WTC11 (cell line): ENCODE data around the gene RABGGTA. TPM values are rescaled to one million over a fixed set of nuclear protein-coding genes. Genes with fewer than 3 reads are reported as not detected.

Experiments used
- ATAC-seq: fragments of 200-7000 bp; cut with Tn5 transposase; 2 replicates; pipeline ENCODE4 v1.10.0; 2021; ENCODE audit warnings: mild to moderate bottlenecking, moderate library complexity
- CTCF ChIA-PET: fragments of 300-600 bp; sonication (Branson Sonifier 250); formaldehyde crosslinking; loops from one replicate; lab custom pipeline; 2021; ENCODE audit warnings: antibody characterized with exemption; lab: Charles Lee
- POLR2A ChIA-PET: fragments of 350-600 bp; sonication (Branson Sonifier 250); formaldehyde crosslinking; loops from one replicate; lab custom pipeline; 2021; ENCODE audit warnings: antibody characterized with exemption; lab: Charles Lee
- DNase-seq: peaks from one replicate; pipeline ENCODE4 v3.0.0; 2021; ENCODE audit warnings: low spot score
- H3K27ac Mint-ChIP-seq: 2 replicates; pipeline ENCODE4 v1.8.0; 2021; ENCODE audit warnings: mixed read lengths
- H3K27me3 Mint-ChIP-seq: 2 replicates; pipeline ENCODE4 v1.8.0; 2021; ENCODE audit warnings: low read depth, mild to moderate bottlenecking, moderate library complexity, mixed read lengths
- H3K36me3 Mint-ChIP-seq: 2 replicates; pipeline ENCODE4 v1.8.0; 2021; ENCODE audit warnings: mixed read lengths
- H3K4me1 Mint-ChIP-seq: 2 replicates; pipeline ENCODE4 v1.8.0; 2022; ENCODE audit warnings: mixed read lengths
- H3K4me3 Mint-ChIP-seq: 2 replicates; pipeline ENCODE4 v1.8.0; 2021; ENCODE audit warnings: mild to moderate bottlenecking, moderate library complexity, mixed read lengths
- H3K9me3 Mint-ChIP-seq: 2 replicates; pipeline ENCODE4 v1.8.0; 2021; ENCODE audit warnings: mixed read lengths
- CREB1 ChIP-seq: sonication (generic); formaldehyde crosslinking; IDR thresholded peaks from 2 replicates; pipeline ENCODE4 v1.8.0; 2023; ENCODE audit warnings: mild to moderate bottlenecking, missing genetic modification reagents
- EMX1 ChIP-seq: fragments of 250-450 bp; sonication (Bioruptor Pico); IDR thresholded peaks from 2 replicates; pipeline ENCODE4 v1.8.0; 2021; ENCODE audit warnings: mild to moderate bottlenecking
- ETV6 ChIP-seq: sonication (generic); formaldehyde crosslinking; IDR thresholded peaks from 2 replicates; pipeline ENCODE4 v1.8.1; 2022; ENCODE audit warnings: mild to moderate bottlenecking, missing genetic modification reagents
- NFATC4 ChIP-seq: fragments of 250-450 bp; sonication (Bioruptor Pico); IDR thresholded peaks from 2 replicates; pipeline ENCODE4 v1.9.0; 2021; ENCODE audit warnings: mild to moderate bottlenecking
- SOX15 ChIP-seq: fragments of 250-450 bp; sonication (Bioruptor Pico); IDR thresholded peaks from 2 replicates; pipeline ENCODE4 v1.9.0; 2021; ENCODE audit warnings: mild to moderate bottlenecking
- TP53 ChIP-seq: sonication (generic); formaldehyde crosslinking; IDR thresholded peaks from 2 replicates; pipeline ENCODE4 v1.8.1; 2023; ENCODE audit warnings: mild to moderate bottlenecking, missing genetic modification reagents
- ZNF138 ChIP-seq: sonication (generic); formaldehyde crosslinking; conservative IDR thresholded peaks from 2 replicates; pipeline ENCODE4 v1.8.1; 2022; ENCODE audit warnings: mild to moderate bottlenecking, moderate library complexity, missing genetic modification reagents
- total RNA-seq: library from RNA; stranded (reverse); gene quantifications from 3 replicates; pipeline ENCODE4 v1.2.3, GENCODE V29; 2021
- TF ChIP-seq, protein P1 (sequence below): sonication (generic); formaldehyde crosslinking; IDR thresholded peaks from 2 replicates; pipeline ENCODE4 v1.8.1; 2022; ENCODE audit warnings: mild to moderate bottlenecking, missing genetic modification reagents, moderate library complexity, borderline replicate concordance
- TF ChIP-seq, protein P2 (sequence below): sonication (generic); formaldehyde crosslinking; IDR thresholded peaks from 2 replicates; pipeline ENCODE4 v1.8.0; 2022; ENCODE audit warnings: mild to moderate bottlenecking, missing genetic modification reagents
- TF ChIP-seq, protein P3 (sequence below): fragments of 250-450 bp; sonication (Bioruptor Pico); IDR thresholded peaks from 2 replicates; pipeline ENCODE4 v2.1.2; 2022; ENCODE audit warnings: mild to moderate bottlenecking, moderate library complexity
- TF ChIP-seq, protein P4 (sequence below): fragments of 250-450 bp; sonication (Bioruptor Pico); IDR thresholded peaks from 2 replicates; pipeline ENCODE4 v1.9.0; 2021; ENCODE audit warnings: mild to moderate bottlenecking
- TF ChIP-seq, protein P5 (sequence below): fragments of 250-450 bp; sonication (Bioruptor Pico); IDR thresholded peaks from 2 replicates; pipeline ENCODE4 v1.8.0; 2021; ENCODE audit warnings: mild to moderate bottlenecking
- TF ChIP-seq, protein P6 (sequence below): sonication (generic); formaldehyde crosslinking; conservative IDR thresholded peaks from 2 replicates; pipeline ENCODE4 v1.8.1; 2022; ENCODE audit warnings: mild to moderate bottlenecking, missing genetic modification reagents
- TF ChIP-seq, protein P7 (sequence below): sonication (generic); formaldehyde crosslinking; IDR thresholded peaks from 2 replicates; pipeline ENCODE4 v1.8.1; 2023; ENCODE audit warnings: mild to moderate bottlenecking, missing genetic modification reagents

RABGGTA gene
- total RNA-seq, 1 experiment from 2014 or later: 27.1 TPM

DNA sequence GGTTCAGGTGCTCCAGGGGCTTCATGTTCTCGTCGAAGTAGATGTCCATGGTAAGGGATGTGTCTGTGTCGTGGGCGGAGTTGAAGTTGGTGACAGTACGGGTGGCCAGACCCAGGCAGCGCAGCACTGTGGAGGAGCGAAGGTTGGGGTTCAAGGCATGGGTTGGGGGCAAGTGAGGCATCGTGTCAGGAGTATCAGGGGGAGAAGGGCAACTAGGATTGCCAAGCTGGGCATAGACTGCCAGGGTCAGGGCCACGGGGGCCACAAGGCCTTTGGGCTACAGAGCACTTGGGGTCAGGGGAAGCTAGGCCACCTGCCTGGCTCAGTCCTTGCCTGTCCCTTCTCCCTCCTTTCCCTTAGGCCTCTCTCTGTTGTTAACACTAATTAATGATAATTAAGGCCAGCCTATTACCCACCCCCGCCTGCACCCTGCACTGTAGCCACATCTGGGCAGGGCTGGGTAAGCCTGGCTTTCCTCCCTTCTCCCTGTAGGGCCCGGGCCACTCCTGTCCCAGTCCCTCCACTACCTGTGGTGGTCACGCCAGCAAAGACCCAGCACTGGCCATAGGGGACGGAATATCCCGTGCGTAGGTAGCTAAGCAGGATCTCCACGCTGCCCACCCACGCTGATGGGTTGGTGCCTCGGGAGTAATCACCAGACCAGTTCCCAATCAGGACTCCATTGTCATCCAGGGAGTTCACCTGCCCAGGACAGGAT, 12.7 kb downstream of the RABGGTA start:
- H3K4me3 Mint-ChIP-seq: no peak overlapping the region

More for the DNA sequence above, 12.7 kb downstream of the RABGGTA start:
- TF ChIP-seq, protein P1, sequence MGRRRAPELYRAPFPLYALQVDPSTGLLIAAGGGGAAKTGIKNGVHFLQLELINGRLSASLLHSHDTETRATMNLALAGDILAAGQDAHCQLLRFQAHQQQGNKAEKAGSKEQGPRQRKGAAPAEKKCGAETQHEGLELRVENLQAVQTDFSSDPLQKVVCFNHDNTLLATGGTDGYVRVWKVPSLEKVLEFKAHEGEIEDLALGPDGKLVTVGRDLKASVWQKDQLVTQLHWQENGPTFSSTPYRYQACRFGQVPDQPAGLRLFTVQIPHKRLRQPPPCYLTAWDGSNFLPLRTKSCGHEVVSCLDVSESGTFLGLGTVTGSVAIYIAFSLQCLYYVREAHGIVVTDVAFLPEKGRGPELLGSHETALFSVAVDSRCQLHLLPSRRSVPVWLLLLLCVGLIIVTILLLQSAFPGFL (CRISPR knock-in tag): no peak
- TF ChIP-seq EMX1 (no peak), ZNF138 (CRISPR knock-in tag) (no peak), SOX15 (CRISPR knock-in tag) (no peak), NFATC4 (CRISPR knock-in tag) (no peak), ETV6 (CRISPR knock-in tag) (no peak), TP53 (CRISPR knock-in tag) (no peak), CREB1 (no peak)
- TF ChIP-seq, protein P2, sequence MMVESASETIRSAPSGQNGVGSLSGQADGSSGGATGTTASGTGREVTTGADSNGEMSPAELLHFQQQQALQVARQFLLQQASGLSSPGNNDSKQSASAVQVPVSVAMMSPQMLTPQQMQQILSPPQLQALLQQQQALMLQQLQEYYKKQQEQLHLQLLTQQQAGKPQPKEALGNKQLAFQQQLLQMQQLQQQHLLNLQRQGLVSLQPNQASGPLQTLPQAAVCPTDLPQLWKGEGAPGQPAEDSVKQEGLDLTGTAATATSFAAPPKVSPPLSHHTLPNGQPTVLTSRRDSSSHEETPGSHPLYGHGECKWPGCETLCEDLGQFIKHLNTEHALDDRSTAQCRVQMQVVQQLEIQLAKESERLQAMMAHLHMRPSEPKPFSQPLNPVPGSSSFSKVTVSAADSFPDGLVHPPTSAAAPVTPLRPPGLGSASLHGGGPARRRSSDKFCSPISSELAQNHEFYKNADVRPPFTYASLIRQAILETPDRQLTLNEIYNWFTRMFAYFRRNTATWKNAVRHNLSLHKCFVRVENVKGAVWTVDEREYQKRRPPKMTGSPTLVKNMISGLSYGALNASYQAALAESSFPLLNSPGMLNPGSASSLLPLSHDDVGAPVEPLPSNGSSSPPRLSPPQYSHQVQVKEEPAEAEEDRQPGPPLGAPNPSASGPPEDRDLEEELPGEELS (CRISPR knock-in tag): no peak
- TF ChIP-seq, protein P3, sequence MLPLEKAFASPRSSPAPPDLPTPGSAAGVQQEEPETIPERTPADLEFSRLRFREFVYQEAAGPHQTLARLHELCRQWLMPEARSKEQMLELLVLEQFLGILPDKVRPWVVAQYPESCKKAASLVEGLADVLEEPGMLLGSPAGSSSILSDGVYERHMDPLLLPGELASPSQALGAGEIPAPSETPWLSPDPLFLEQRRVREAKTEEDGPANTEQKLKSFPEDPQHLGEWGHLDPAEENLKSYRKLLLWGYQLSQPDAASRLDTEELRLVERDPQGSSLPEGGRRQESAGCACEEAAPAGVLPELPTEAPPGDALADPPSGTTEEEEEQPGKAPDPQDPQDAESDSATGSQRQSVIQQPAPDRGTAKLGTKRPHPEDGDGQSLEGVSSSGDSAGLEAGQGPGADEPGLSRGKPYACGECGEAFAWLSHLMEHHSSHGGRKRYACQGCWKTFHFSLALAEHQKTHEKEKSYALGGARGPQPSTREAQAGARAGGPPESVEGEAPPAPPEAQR (CRISPR knock-in tag): no peak
- TF ChIP-seq, protein P4, sequence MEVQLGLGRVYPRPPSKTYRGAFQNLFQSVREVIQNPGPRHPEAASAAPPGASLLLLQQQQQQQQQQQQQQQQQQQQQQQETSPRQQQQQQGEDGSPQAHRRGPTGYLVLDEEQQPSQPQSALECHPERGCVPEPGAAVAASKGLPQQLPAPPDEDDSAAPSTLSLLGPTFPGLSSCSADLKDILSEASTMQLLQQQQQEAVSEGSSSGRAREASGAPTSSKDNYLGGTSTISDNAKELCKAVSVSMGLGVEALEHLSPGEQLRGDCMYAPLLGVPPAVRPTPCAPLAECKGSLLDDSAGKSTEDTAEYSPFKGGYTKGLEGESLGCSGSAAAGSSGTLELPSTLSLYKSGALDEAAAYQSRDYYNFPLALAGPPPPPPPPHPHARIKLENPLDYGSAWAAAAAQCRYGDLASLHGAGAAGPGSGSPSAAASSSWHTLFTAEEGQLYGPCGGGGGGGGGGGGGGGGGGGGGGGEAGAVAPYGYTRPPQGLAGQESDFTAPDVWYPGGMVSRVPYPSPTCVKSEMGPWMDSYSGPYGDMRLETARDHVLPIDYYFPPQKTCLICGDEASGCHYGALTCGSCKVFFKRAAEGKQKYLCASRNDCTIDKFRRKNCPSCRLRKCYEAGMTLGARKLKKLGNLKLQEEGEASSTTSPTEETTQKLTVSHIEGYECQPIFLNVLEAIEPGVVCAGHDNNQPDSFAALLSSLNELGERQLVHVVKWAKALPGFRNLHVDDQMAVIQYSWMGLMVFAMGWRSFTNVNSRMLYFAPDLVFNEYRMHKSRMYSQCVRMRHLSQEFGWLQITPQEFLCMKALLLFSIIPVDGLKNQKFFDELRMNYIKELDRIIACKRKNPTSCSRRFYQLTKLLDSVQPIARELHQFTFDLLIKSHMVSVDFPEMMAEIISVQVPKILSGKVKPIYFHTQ (CRISPR knock-in tag): no peak
- TF ChIP-seq, protein P5, sequence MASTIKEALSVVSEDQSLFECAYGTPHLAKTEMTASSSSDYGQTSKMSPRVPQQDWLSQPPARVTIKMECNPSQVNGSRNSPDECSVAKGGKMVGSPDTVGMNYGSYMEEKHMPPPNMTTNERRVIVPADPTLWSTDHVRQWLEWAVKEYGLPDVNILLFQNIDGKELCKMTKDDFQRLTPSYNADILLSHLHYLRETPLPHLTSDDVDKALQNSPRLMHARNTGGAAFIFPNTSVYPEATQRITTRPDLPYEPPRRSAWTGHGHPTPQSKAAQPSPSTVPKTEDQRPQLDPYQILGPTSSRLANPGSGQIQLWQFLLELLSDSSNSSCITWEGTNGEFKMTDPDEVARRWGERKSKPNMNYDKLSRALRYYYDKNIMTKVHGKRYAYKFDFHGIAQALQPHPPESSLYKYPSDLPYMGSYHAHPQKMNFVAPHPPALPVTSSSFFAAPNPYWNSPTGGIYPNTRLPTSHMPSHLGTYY (CRISPR knock-in tag): no peak
- TF ChIP-seq, protein P6, sequence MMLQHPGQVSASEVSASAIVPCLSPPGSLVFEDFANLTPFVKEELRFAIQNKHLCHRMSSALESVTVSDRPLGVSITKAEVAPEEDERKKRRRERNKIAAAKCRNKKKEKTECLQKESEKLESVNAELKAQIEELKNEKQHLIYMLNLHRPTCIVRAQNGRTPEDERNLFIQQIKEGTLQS: no peak
- TF ChIP-seq, protein P7, sequence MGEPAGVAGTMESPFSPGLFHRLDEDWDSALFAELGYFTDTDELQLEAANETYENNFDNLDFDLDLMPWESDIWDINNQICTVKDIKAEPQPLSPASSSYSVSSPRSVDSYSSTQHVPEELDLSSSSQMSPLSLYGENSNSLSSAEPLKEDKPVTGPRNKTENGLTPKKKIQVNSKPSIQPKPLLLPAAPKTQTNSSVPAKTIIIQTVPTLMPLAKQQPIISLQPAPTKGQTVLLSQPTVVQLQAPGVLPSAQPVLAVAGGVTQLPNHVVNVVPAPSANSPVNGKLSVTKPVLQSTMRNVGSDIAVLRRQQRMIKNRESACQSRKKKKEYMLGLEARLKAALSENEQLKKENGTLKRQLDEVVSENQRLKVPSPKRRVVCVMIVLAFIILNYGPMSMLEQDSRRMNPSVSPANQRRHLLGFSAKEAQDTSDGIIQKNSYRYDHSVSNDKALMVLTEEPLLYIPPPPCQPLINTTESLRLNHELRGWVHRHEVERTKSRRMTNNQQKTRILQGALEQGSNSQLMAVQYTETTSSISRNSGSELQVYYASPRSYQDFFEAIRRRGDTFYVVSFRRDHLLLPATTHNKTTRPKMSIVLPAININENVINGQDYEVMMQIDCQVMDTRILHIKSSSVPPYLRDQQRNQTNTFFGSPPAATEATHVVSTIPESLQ (CRISPR knock-in tag): no peak
- H3K9me3 Mint-ChIP-seq: no peaks in the 10 kb centered on the region
- no peaks in the 10 kb centered on the region for H3K36me3 Mint-ChIP-seq
- CTCF ChIA-PET: no interaction called here
- no peak for DNase-seq
- H3K4me1 Mint-ChIP-seq: no peaks in the 10 kb centered on the region
- ATAC-seq: no peak
- no peak overlapping the region for H3K27ac Mint-ChIP-seq
- POLR2A ChIA-PET: no interaction called here
- H3K27me3 Mint-ChIP-seq: no peaks in the 10 kb centered on the region; the same call in 1 of the 2 replicates
